Psoas muscle (tissue), 8 donors: ENCODE data around the gene COL25A1. TPM values are rescaled to one million over a fixed set of nuclear protein-coding genes. Genes with fewer than 3 reads are reported as not detected.

Experiments used
- ATAC-seq, 4 donors: fragments of 200-7000 bp; cut with Tn5 transposase; one replicate each; pipeline ENCODE4 v1.9.1; 2020; ENCODE audit warnings: moderate library complexity in 3 of 4, mild to moderate bottlenecking in 2 of 4
- DNase-seq, 2 donors: peaks; one replicate each; pipeline ENCODE4 v3.0.0-alpha.2; 2020
- H3K27ac ChIP-seq: fragments of 200-600 bp; one replicate; pipeline ENCODE4 v1.8.0; 2022
- H3K27me3 ChIP-seq, 3 donors: fragments of 200-600 bp in 1 of 3; one replicate each; pipeline versions ENCODE4 v1.6.1 to v1.8.0; 2013 to 2022; ENCODE audit warnings: low read length in 2 of 3, mild to moderate bottlenecking in 2 of 3, moderate library complexity in 1 of 3; ENCODE audit not compliant: insufficient read depth in 3 of 3
- H3K36me3 ChIP-seq, 2 donors: fragments of 200-600 bp in 1 of 2; one replicate each; pipeline versions ENCODE4 v1.6.1 to v1.8.0; 2013 to 2022; ENCODE audit warnings: low read depth in 1 of 2, mild to moderate bottlenecking in 1 of 2, moderate library complexity in 1 of 2; ENCODE audit not compliant: insufficient read depth in 1 of 2
- H3K4me1 ChIP-seq: fragments of 200-600 bp; one replicate; pipeline ENCODE4 v1.8.0; 2022
- H3K4me3 ChIP-seq: fragments of 200-600 bp; one replicate; pipeline ENCODE4 v1.8.0; 2022; ENCODE audit warnings: mild to moderate bottlenecking
- H3K9me3 ChIP-seq: fragments of 200-600 bp; one replicate; pipeline ENCODE4 v1.8.0; 2022
- WGBS, 3 donors: extraction: QIAGEN DNeasy Blood & Tissue Kit; methylation state at CpG; one replicate each; pipeline versions ENCODE4 v1.1.6 to v1.1.7; 2013; 5-methylcytosine and 5-hydroxymethylcytosine counted together
- intact Hi-C, 2 donors: fragments of 100-400 bp; cut with DNase I; formaldehyde crosslinking; loops; one replicate each; pipeline versions ENCODE4 v1.11.0 to v1.14.2; 2022
- polyA plus RNA-seq, 3 donors: library from polyadenylated mRNA; stranded (reverse); fragments of 200-250 nt; gene quantifications; one replicate each; pipeline ENCODE4 v1.2.3, GENCODE V29; 2013
- total RNA-seq, 4 donors: library from RNA; stranded (reverse); fragmentation: NEBNext Ultra II Directional in 2 of 4; extraction: Animal tissue kit (Norgen Biotek cat#: 25700) in 2 of 4; gene quantifications; one replicate each; pipeline versions ENCODE4 v1.2.1 to v1.2.4, GENCODE V29; 2021 to 2023
- TF ChIP-seq, protein P1 (sequence below): fragments of 200-600 bp; IDR thresholded peaks from one replicate; pipeline ENCODE4 v1.8.0; 2022; ENCODE audit warnings: antibody characterized with exemption
- donor health status: healthy with polysubstance abuse.
- donor health status: DM: no; HTN: no; CAD: no; lungs with moderate emphysema.
- donor health status: Bipolar disorder and iron deficiency.
- donor health status: healthy.
- donor health status: DM: yes; HTN: yes; CAD: no.
- donor health status: DM: no; HTN: no; CAD: no.
- donor health status: DM: no; HTN: no; CAD: no.
- donor health status: DM: yes; HTN: yes; CAD: no.

COL25A1 gene
- total and polyA plus RNA-seq, 7 donors: 0.14 to 1.5 (median 0.36) TPM

DNA sequence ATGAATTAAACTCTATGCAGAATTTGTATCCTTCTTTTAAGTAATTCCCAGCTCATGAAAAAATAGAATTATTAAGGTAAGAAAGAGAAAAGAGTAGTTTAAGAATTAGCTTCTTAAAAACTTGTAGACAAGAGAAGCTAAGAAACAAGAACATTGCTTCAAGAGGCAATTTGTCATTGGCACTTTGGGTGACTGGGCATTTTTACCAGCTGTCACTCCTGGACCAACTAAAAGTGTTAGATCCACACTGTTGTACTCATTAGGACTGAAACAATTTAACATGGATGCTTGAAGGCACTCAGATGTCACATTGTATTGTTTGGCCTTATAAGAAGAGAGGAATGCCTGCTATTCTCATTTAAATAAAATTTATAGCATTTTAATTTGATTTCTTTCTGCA, 7.4 kb downstream of the COL25A1 start:
- Histone ChIP-seq H3K27ac (no peak overlapping the region), H3K36me3 (no peaks in the 10 kb centered on the region), H3K4me1 (peaks cover 4% of the 10 kb centered on the region), H3K4me3 (no peak overlapping the region), H3K9me3 (no peaks in the 10 kb centered on the region), H3K27me3 (no peaks in the 10 kb centered on the region)
- ATAC-seq (no peak), DNase-seq (no peak)
- intact Hi-C loops: loop anchor here in 1 of 2 donors (10.0 kb wide), 1 partner anchor 90 kb away; no protein-coding TSS in a partner anchor
- TF ChIP-seq, protein P1, sequence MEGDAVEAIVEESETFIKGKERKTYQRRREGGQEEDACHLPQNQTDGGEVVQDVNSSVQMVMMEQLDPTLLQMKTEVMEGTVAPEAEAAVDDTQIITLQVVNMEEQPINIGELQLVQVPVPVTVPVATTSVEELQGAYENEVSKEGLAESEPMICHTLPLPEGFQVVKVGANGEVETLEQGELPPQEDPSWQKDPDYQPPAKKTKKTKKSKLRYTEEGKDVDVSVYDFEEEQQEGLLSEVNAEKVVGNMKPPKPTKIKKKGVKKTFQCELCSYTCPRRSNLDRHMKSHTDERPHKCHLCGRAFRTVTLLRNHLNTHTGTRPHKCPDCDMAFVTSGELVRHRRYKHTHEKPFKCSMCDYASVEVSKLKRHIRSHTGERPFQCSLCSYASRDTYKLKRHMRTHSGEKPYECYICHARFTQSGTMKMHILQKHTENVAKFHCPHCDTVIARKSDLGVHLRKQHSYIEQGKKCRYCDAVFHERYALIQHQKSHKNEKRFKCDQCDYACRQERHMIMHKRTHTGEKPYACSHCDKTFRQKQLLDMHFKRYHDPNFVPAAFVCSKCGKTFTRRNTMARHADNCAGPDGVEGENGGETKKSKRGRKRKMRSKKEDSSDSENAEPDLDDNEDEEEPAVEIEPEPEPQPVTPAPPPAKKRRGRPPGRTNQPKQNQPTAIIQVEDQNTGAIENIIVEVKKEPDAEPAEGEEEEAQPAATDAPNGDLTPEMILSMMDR: no peak

GRCh38 chr4:109294468-109295020, 7.9 kb downstream of the COL25A1 start:
- intact Hi-C loops: loop anchor here in 1 of 2 donors (10.0 kb wide), 1 partner anchor 90 kb away; no protein-coding TSS in a partner anchor
- 80 to 88% (median 87%) methylated on average over 4 of the region's 4 CpGs for WGBS, 3 donors
- Histone ChIP-seq H3K4me3 (no peak overlapping the region), H3K9me3 (no peaks in the 10 kb centered on the region), H3K27me3 (no peaks in the 10 kb centered on the region), H3K27ac (no peak overlapping the region), H3K36me3 (no peaks in the 10 kb centered on the region), H3K4me1 (peaks cover 4% of the 10 kb centered on the region)
- peak in 1 of 4 donors; percentile 59 for ATAC-seq
- DNase-seq: no peak
- TF ChIP-seq, protein P1: no peak

DNA sequence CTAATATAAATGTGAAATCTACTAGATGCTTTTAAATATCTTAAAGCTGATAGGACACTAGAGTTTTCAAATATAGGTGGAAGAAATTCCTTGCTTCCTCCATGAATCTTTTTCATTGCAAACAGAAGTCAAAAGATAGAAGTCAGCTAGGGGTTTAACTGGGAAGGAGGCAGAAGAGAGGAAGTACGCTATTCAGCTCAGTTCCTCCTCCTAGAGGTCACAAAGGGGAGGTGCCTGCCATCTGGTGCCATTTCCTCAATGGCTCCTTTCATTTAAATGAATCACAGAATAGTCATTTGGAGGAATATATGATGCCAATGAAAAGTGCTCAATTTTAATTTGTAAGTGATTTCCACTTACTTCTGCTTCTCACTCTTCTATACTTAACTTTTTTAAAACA, 8.5 kb downstream of the COL25A1 start:
- intact Hi-C loops: loop anchor here in 1 of 2 donors (10.0 kb wide), 1 partner anchor 89 kb away; no protein-coding TSS in a partner anchor
- ATAC-seq: peak in 1 of 4 donors; percentile 42
- no peaks in the 10 kb centered on the region for H3K9me3 ChIP-seq
- DNase-seq: no peak
- no peak overlapping the region for H3K27ac ChIP-seq
- H3K4me3 ChIP-seq: no peak overlapping the region
- H3K36me3 ChIP-seq: no peaks in the 10 kb centered on the region
- peaks cover 4% of the 10 kb centered on the region for H3K4me1 ChIP-seq
- 65 to 83% (median 68%) methylated on average over 1 of the region's 1 CpG for WGBS, 3 donors
- H3K27me3 ChIP-seq: no peaks in the 10 kb centered on the region
- TF ChIP-seq, protein P1: peak; percentile 19

GRCh38 chr4:109291707-109292238, 10.7 kb downstream of the COL25A1 start:
- no peak for ATAC-seq
- TF ChIP-seq, protein P1: no peak
- Histone ChIP-seq H3K4me1 (peaks cover 4% of the 10 kb centered on the region), H3K36me3 (no peaks in the 10 kb centered on the region), H3K27ac (no peak overlapping the region), H3K9me3 (no peaks in the 10 kb centered on the region), H3K4me3 (no peak overlapping the region), H3K27me3 (no peaks in the 10 kb centered on the region)
- no peak for DNase-seq
- 81 to 86% (median 85%) methylated on average over 2 of the region's 2 CpGs for WGBS, 3 donors
- intact Hi-C loops: loop anchor here in 1 of 2 donors (10.0 kb wide), 1 partner anchor 87 kb away; no protein-coding TSS in a partner anchor
